HL-60/S4 treated with phorbol 12-myristate 13-acetate at 8.2 ng/mL for 4 days and 3 days (cell line): Measurements from ENCODE around the gene SCRT2.
"Not testable (repeated sequence)": the region's sequence is repeated elsewhere in the genome, so short reads cannot be mapped to it uniquely, and the experiment has no call there.

ENCODE experiments used
- in situ Hi-C: fragments of 300-500 bp; cut with MboI; formaldehyde crosslinking; loops from 2 replicates; pipeline ENCODE4 v1.15.0; 2022; ENCODE audit warnings: low sequenced_read_pairs

SCRT2 gene

DNA sequence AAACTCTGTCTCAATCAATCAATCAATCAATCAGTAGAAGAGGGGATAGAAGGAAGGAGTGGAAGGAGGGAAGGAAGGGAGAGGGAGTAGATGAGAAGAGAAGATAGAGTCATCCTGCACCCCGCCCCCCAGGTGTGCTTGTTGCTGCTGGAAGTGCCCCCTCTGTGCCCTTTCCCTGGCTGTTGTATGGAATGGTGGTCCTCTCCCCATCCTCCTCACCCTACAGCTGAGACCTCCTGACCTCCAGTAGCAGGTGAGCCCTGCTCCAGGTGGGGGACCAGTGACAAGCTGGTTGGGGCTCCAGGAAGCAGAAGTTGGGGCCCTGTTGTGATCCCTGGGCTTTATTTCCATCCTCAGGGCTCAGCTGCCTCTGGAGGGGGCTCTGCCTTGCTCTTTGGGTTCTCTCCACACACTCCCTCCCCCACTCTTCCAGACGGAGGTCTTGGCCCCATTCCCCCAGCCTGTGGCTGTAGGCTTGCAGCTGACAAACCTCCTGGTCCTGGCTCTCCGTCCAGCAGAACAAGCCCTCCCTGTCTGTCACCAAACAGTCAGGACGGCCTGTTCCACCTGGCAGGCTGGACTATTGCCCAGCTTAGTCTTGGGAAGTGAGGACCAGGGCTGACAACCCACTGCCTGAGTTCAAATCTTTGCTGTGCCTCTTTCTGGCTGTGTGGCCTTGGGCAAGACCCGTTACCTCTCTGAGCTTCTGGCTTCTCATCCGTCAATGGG is 26.0 kb upstream of the SCRT2 start:
- in situ Hi-C loops, result no loop called here

- in situ Hi-C loops, result no loop called here
These were observed 24.3 kb upstream of the SCRT2 start for GRCh38 chr20:699811-700338.

DNA sequence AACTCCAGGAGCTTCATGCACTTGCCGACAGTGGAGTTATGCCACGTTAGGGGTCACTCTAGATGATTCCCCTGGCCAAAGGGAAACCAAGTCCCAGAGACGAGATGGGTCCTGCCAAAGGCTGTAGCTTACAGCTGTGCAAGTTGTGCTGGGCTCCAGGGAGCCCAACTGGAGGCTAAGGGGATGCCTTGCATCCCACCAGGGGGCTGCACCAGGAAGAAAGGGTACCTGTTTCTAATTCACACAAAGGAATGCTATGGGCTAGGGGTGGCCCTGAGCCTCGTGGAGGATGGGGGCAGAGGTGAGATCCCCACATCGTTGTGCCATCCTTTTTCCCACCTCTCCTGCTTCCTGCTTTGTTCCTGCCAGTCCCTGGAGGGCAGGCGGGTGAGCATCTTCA is 23.7 kb upstream of the SCRT2 start:
- in situ Hi-C loops, result no loop called here

- in situ Hi-C loops, result no loop called here
These were observed 22.7 kb upstream of the SCRT2 start for GRCh38 chr20:698276-698675.

GRCh38 chr20:697826-698225 is 22.2 kb upstream of the SCRT2 start:
- in situ Hi-C loops, result no loop called here

DNA sequence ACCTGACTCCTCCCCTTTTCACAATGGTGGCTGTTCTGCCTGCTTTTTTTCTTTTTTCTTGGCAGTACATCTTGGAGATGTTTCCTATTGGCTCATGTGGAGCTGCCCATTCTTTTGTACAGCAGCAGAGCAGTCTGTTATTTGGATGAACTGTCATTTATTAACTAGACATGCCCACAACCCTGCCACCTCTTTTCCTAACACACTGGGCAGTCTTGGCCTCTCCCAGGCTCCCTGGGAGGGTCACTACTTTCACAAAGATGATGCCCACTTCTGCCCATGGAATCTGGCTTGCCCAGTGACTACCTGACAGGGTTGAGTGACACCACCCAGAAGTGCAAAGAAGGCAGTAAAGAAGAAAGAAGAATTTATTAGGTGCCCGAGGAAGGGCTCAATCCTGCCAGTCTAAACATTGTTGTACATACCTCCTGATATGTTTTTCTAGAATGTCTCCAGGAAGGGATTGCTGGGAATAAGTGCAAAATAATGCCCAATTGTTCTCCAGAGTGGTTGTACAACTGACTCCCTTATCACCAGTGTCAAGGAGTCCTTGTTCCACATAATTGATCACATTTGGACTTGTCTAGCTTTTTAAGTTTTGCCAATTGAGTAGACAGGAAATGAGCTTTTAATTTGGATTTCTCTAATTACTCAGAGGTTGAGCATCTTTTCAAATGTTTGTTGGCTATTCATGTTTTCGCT is 19.7 kb upstream of the SCRT2 start:
- in situ Hi-C loops, result no loop called here

- in situ Hi-C loops, result no loop called here
These were observed 18.9 kb upstream of the SCRT2 start for GRCh38 chr20:694496-694895.

GRCh38 chr20:693786-694185 is 18.2 kb upstream of the SCRT2 start:
- in situ Hi-C loops, result not testable (repeated sequence)

- in situ Hi-C loops, result no loop called here
These were observed 16.4 kb upstream of the SCRT2 start for GRCh38 chr20:692044-692443.

GRCh38 chr20:689947-690346 is 14.3 kb upstream of the SCRT2 start:
- in situ Hi-C loops, result no loop called here

- in situ Hi-C loops, result no loop called here
These were observed 13.7 kb upstream of the SCRT2 start for GRCh38 chr20:689348-689747.

DNA sequence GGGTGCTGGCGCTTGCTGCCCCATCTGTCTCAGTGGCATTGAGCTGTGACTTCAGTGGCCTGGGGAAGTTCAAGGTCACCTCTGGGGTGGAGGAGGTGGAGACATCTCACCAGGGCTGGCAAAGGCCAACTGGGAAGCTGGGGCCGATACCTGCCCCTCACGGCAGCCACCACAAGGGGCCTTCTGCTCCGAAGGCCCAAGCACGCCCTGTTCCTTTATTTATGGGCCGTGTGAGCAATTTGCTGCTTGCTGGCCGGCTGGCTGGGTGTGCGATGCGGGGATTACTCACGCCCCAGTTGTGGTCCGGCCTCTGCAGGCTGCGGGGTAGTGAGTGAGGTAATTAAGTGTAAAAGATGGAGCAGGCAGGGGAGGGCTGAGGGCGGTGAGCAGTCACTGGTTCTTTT is 13.2 kb upstream of the SCRT2 start:
- in situ Hi-C loops, result no loop called here

GRCh38 chr20:687468-688203 is 12.0 kb upstream of the SCRT2 start:
- in situ Hi-C loops, result no loop called here

GRCh38 chr20:684676-685319 is 9.2 kb upstream of the SCRT2 start:
- in situ Hi-C loops, result no loop called here

DNA sequence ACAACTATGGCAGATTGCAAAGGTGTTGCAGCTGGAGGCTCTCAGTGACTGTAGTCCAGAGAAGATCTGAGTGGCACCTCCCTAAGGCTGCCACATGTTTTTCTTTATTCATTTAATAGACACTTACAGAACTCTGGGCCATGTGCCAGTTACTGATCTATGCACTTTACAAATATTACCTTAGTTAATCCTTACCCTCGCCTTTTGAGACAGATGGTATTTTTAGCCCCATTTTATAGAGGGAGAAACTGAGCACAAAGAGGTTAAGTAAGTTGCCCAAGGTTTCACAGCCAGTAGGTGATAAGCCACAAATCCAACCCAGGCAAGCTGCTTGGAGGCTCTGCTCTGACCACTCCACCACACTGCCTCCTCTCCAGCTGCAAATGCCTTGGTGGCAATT is 6.5 kb upstream of the SCRT2 start:
- in situ Hi-C loops, result no loop called here

- in situ Hi-C loops, result no loop called here
These were observed 5.1 kb upstream of the SCRT2 start for GRCh38 chr20:680638-681187.

DNA sequence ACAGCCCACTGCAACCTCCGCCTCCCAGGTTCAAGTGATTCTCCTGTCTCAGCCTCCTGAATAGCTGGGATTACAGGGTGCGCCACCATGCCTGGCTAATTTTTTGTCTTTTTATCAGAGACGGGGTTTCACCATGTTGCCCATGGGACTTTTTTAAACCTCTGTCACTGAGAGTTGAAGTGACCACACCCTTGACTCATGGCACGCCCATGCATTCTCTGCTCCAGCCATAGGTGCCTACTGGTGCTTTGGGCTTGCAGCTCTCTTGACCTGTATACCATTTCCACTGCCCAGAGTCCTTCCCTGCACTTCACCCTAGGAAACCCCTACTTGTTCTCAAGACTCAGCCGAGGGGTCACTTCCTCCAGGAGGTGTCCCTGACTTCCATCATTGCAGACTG is 2.4 kb upstream of the SCRT2 start:
- in situ Hi-C loops, result no loop called here

DNA sequence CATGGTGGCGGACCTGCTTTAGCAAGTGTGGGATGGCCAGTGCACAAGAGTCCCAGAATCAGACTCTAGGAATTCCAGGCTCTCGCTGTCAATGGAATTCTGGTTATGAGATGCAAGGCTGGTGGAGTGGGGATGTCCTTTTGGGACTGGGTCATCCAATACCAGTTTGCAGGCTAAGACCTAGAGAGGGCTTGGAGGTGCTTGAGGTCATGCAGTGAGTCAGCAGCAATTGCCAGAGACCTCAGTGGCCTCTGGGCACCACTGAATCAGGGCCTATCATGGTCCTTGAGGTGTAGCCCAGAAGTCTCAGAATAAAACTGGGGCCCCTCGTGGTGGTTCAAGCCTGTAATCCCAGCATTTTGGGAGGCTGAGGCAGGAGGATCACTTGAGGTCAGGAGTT is 1.4 kb upstream of the SCRT2 start:
- in situ Hi-C loops, result no loop called here

- in situ Hi-C loops, result no loop called here
These were observed 824 bp upstream of the SCRT2 start for GRCh38 chr20:676315-676937.

DNA sequence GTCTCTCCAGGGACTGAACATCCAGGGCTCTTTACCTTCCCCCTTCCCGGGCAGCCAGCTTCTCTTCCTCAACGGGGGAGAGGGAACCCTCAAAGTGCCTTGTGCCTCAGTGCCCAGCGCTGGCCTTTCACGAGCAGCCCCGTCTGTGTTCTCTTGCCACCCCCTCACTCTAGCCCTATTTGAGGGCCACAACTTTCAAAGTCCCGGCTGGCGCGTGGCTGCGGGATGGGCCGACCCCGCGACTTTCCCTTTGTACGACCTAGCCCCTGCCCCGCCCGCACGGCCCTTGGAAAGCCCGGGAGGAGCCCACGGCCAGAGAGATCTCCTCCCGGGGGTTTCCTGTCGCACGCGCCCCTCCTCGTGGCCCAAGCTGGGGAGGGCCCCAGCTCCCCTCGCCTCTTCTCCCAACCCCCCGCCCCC is 559 bp downstream of the SCRT2 start:
- in situ Hi-C loops, result no loop called here
